OCI-LY7 (cell line): ENCODE data around the gene FAM20A. TPM values are rescaled to one million over a fixed set of nuclear protein-coding genes. Genes with fewer than 3 reads are reported as not detected.

Experiments used
- BruUV-seq: library from RNA; stranded (reverse); fragments of 400-500 nt; replicated peaks from 2 replicates; lab custom pipeline; 2021; lab: Mats Ljungman, UMichigan
- CTCF ChIA-PET: fragments of 300-600 bp; sonication (Branson Sonifier 250); formaldehyde crosslinking; loops from one replicate; lab custom pipeline; 2022; ENCODE audit warnings: antibody characterized with exemption; ENCODE audit not compliant: unreplicated experiment; lab: Charles Lee
- POLR2A ChIA-PET: fragments of 300-600 bp; sonication (Branson Sonifier 250); formaldehyde crosslinking; loops from one replicate; lab custom pipeline; 2022; ENCODE audit warnings: antibody characterized with exemption; lab: Charles Lee
- DNase-seq: peaks from one replicate; pipeline ENCODE4 v3.0.0-alpha.2; 2015; ENCODE audit warnings: low spot score
- H2AFZ ChIP-seq: fragments of 200-600 bp; sonication (generic), shearing (Covaris generic); 2 replicates; pipeline ENCODE4 v1.6.1; 2014; ENCODE audit warnings: mild to moderate bottlenecking, antibody characterized with exemption, low read length, moderate library complexity
- H3K27ac ChIP-seq: fragments of 200-600 bp; sonication (generic); 2 replicates; pipeline ENCODE4 v1.5.1; 2014; ENCODE audit warnings: mixed run types, low read depth, mild to moderate bottlenecking, moderate library complexity, low read length, inconsistent platforms; ENCODE audit not compliant: poor library complexity, severe bottlenecking
- H3K36me3 ChIP-seq: fragments of 200-600 bp; sonication (generic); 2 replicates; pipeline ENCODE4 v1.6.1; 2014; ENCODE audit warnings: mild to moderate bottlenecking, antibody characterized with exemption, low read length, moderate library complexity, mixed read lengths; ENCODE audit not compliant: insufficient read depth
- H3K4me1 ChIP-seq: fragments of 200-600 bp; sonication (generic); 2 replicates; pipeline ENCODE4 v1.5.1; 2014; ENCODE audit warnings: mild to moderate bottlenecking, low read length; ENCODE audit not compliant: insufficient read depth, poor library complexity, severe bottlenecking
- H3K4me2 ChIP-seq: fragments of 200-600 bp; sonication (generic); 2 replicates; pipeline ENCODE4 v1.6.1; 2014; ENCODE audit warnings: mild to moderate bottlenecking, low read length
- H3K4me3 ChIP-seq: fragments of 200-600 bp; sonication (generic); 2 replicates; pipeline ENCODE4 v1.5.1; 2014; ENCODE audit warnings: mild to moderate bottlenecking, low read depth, low read length; ENCODE audit not compliant: poor library complexity, severe bottlenecking
- H3K79me2 ChIP-seq: fragments of 200-600 bp; sonication (generic); 2 replicates; pipeline ENCODE4 v1.6.1; 2016; ENCODE audit warnings: low read depth, mild to moderate bottlenecking, low read length, moderate library complexity, mixed read lengths; ENCODE audit not compliant: insufficient read depth
- H3K9me2 ChIP-seq: fragments of 200-600 bp; sonication (generic); 2 replicates; pipeline ENCODE4 v1.6.1; 2016; ENCODE audit warnings: mild to moderate bottlenecking, low read length, mixed read lengths; ENCODE audit not compliant: insufficient read depth
- H3K9me3 ChIP-seq: fragments of 200-600 bp; sonication (generic); 2 replicates; pipeline ENCODE4 v1.6.1; 2014; ENCODE audit warnings: mild to moderate bottlenecking, mixed run types, low read length, mixed read lengths
- H4K20me1 ChIP-seq: fragments of 200-600 bp; sonication (generic); 2 replicates; pipeline ENCODE4 v1.6.1; 2014; ENCODE audit warnings: mild to moderate bottlenecking, antibody characterized with exemption, low read length, moderate library complexity, mixed read lengths; ENCODE audit not compliant: insufficient read depth
- EZH2phosphoT487 ChIP-seq: fragments of 200-600 bp; sonication (generic); IDR thresholded peaks from 2 replicates; pipeline ENCODE4 v1.6.1; 2018; ENCODE audit warnings: low read depth, borderline replicate concordance, mild to moderate bottlenecking, mixed run types, antibody characterized with exemption, low read length, moderate library complexity, mixed read lengths
- intact Hi-C: fragments of 100-400 bp; cut with micrococcal nuclease; formaldehyde crosslinking; loops from one replicate; pipeline ENCODE4 v1.10.0; 2022; ENCODE audit not compliant: unreplicated experiment
- total RNA-seq, 2 experiments: library from RNA; depleted of rRNA in 1 of 2; stranded (reverse); fragments of >200 nt in 1 of 2; shearing (Covaris generic) in 1 of 2; gene quantifications; 2 replicates each; pipeline ENCODE4 v1.2.3, GENCODE V29; 2014 to 2022
- TF ChIP-seq, protein P1 (sequence below): fragments of 200-600 bp; sonication (generic); conservative IDR thresholded peaks from 2 replicates; pipeline ENCODE4 v1.5.1; 2014; ENCODE audit warnings: mild to moderate bottlenecking, antibody characterized with exemption, low read length, moderate library complexity, mixed read lengths

The FAM20A gene
- total RNA-seq, 2 experiments from 2014 or later: not detected

DNA sequence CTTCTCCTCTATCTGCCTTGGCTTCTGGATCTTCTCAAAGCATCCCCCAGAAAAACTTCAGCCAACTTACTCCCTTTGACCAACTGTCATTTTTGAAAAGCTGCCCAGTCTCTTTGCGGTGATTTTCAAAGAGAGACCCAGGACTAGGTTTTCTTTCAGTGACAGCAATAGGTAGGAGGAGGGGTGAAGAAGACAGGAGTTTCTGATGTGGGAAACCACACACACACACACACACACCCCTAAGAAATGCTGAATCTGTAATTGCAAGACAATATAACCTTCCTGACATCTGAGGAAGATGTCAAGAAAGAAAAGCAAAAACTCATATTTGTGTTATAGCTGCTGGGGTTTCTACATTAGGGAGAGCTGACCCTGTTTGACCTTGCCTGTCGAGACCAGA lies 5.2 kb downstream of the FAM20A start:
- Histone ChIP-seq H3K79me2 (no peaks in the 10 kb centered on the region), H2AFZ (no peak overlapping the region), H3K27ac (no peak overlapping the region), H3K9me3 (no peaks in the 10 kb centered on the region), H3K9me2 (no peaks in the 10 kb centered on the region), H4K20me1 (no peaks in the 10 kb centered on the region), H3K4me1 (no peaks in the 10 kb centered on the region), H3K4me3 (no peak overlapping the region), H3K36me3 (no peaks in the 10 kb centered on the region), H3K4me2 (no peak overlapping the region)
- intact Hi-C loops: no loop called here
- ChIA-PET POLR2A (interaction anchor here (1.0 to 1.8 kb wide), 2 partner anchors 9 to 11 kb away, joined by 3 to 4 read pairs; no protein-coding TSS in a partner anchor), CTCF (no interaction called here)
- TF ChIP-seq, protein P1, sequence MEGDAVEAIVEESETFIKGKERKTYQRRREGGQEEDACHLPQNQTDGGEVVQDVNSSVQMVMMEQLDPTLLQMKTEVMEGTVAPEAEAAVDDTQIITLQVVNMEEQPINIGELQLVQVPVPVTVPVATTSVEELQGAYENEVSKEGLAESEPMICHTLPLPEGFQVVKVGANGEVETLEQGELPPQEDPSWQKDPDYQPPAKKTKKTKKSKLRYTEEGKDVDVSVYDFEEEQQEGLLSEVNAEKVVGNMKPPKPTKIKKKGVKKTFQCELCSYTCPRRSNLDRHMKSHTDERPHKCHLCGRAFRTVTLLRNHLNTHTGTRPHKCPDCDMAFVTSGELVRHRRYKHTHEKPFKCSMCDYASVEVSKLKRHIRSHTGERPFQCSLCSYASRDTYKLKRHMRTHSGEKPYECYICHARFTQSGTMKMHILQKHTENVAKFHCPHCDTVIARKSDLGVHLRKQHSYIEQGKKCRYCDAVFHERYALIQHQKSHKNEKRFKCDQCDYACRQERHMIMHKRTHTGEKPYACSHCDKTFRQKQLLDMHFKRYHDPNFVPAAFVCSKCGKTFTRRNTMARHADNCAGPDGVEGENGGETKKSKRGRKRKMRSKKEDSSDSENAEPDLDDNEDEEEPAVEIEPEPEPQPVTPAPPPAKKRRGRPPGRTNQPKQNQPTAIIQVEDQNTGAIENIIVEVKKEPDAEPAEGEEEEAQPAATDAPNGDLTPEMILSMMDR: no peak
- TF ChIP-seq EZH2phosphoT487: no peak
- DNase-seq: no peak
- no TSS peak for BruUV-seq

DNA sequence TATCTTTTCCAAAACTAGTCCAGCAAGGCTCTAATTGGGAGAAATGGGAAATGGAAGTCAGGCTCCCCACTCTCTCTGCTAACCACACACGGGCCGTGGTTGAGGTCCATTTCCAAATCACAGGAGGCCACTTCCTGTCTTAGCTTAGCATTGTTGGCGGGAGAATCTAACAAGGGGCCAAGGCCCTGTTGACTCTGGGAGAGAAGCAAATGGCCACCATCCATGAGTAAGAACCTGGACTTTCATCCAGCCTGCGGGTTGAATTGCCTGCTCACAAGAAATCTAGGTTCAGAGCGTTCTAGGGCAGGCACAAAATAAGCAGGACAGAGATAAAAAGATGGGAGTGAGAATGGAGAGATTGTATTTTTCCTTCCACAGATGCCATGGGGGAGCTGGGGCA lies 5.7 kb downstream of the FAM20A start:
- no peaks in the 10 kb centered on the region for H4K20me1 ChIP-seq
- H3K4me2 ChIP-seq: no peak overlapping the region
- DNase-seq: no peak
- ChIA-PET POLR2A (interaction anchor here (1.0 to 1.8 kb wide), 2 partner anchors 10 to 11 kb away, joined by 3 to 4 read pairs; no protein-coding TSS in a partner anchor), CTCF (no interaction called here)
- no peak overlapping the region for H3K27ac ChIP-seq
- BruUV-seq: no TSS peak
- H3K9me3 ChIP-seq: no peaks in the 10 kb centered on the region
- no peaks in the 10 kb centered on the region for H3K9me2 ChIP-seq
- no peak for TF ChIP-seq EZH2phosphoT487
- no peak overlapping the region for H2AFZ ChIP-seq
- no peaks in the 10 kb centered on the region for H3K79me2 ChIP-seq
- no peak overlapping the region for H3K4me3 ChIP-seq
- no peaks in the 10 kb centered on the region for H3K36me3 ChIP-seq
- no peaks in the 10 kb centered on the region for H3K4me1 ChIP-seq
- intact Hi-C loops: no loop called here

GRCh38 chr17:68594552-68594951 lies 6.6 kb downstream of the FAM20A start:
- BruUV-seq: no TSS peak
- POLR2A ChIA-PET: interaction anchor here (1.0 kb wide), 1 partner anchor 32 kb away, joined by 3 read pairs; no protein-coding TSS in a partner anchor
- H3K27ac ChIP-seq: no peak overlapping the region

More at GRCh38 chr17:68594552-68594951, 6.6 kb downstream of the FAM20A start:
- no peaks in the 10 kb centered on the region for H3K9me2 ChIP-seq
- no peak overlapping the region for H3K4me3 ChIP-seq
- H4K20me1 ChIP-seq: no peaks in the 10 kb centered on the region
- H3K79me2 ChIP-seq: no peaks in the 10 kb centered on the region
- CTCF ChIA-PET: no interaction called here
- no peak for DNase-seq
- no peaks in the 10 kb centered on the region for H3K4me1 ChIP-seq
- intact Hi-C loops: no loop called here
- TF ChIP-seq, protein P1: no peak
- TF ChIP-seq EZH2phosphoT487: no peak
- H3K4me2 ChIP-seq: no peak overlapping the region
- H3K36me3 ChIP-seq: no peaks in the 10 kb centered on the region
- H3K9me3 ChIP-seq: no peaks in the 10 kb centered on the region
- no peak overlapping the region for H2AFZ ChIP-seq
